H1 (cell line): Measurements from ENCODE around the gene POGLUT2. TPM values are rescaled to one million over a fixed set of nuclear protein-coding genes. Genes with fewer than 3 reads are reported as not detected.
A peak's percentile ranks its signal among the peaks of the same experiment; 100 is the strongest.

ENCODE experiments used
- HDAC2 ChIP-seq, 2 experiments: fragments of 300-600 bp in 1 of 2; sonication (generic) in 1 of 2; IDR thresholded peaks; 2 replicates each; pipeline ENCODE4 v1.6.1; 2011 to 2012; ENCODE audit warnings: low read depth in 2 of 2, low read length in 2 of 2, mild to moderate bottlenecking in 2 of 2, moderate library complexity in 2 of 2, borderline replicate concordance in 1 of 2, inconsistent platforms in 1 of 2
- KDM5A ChIP-seq: fragments of 200-600 bp; IDR thresholded peaks from 2 replicates; pipeline ENCODE4 v1.7.1; 2012; ENCODE audit warnings: mild to moderate bottlenecking, low read length, inconsistent platforms, mixed read lengths
- RBBP5 ChIP-seq: IDR thresholded peaks from 2 replicates; pipeline ENCODE4 v1.7.1; 2012; ENCODE audit warnings: low read depth, mild to moderate bottlenecking, inconsistent platforms, low read length, moderate library complexity, borderline replicate concordance
- SAP30 ChIP-seq: fragments of 300-600 bp; sonication (generic); IDR thresholded peaks from 2 replicates; pipeline ENCODE4 v1.7.1; 2012; ENCODE audit warnings: low read length, moderate library complexity, mild to moderate bottlenecking, inconsistent platforms; ENCODE audit not compliant: insufficient read depth, insufficient replicate concordance
- SP4 ChIP-seq: IDR thresholded peaks from 2 replicates; pipeline ENCODE4 v1.6.1; 2012; ENCODE audit warnings: low read length, inconsistent platforms
- polyA plus RNA-seq, 7 experiments: library from polyadenylated mRNA; depleted of rRNA in 3 of 7; stranded (reverse) in 5 of 7; unstranded in 2 of 7; fragments of >200 nt in 5 of 7; fragments of 200-250 nt in 2 of 7; gene quantifications; 1 replicate in 5 of 7; 2 replicates in 1 of 7; 4 replicates in 1 of 7; pipeline versions ENCODE4 v1.2.1 to v1.2.3, GENCODE V29; 2011 to 2013; ENCODE audit warnings: missing spikeins in 2 of 7, mixed read lengths in 2 of 7
- total RNA-seq: library from RNA; stranded (reverse); fragmentation: NEBNext Ultra II Directional; extraction: Animal tissue kit (Norgen Biotek cat#: 25700); gene quantifications from 2 replicates; pipeline ENCODE4 v1.2.1, GENCODE V29; 2021
- TF ChIP-seq, protein P1 (sequence below): fragments of 300-600 bp; sonication (generic); IDR thresholded peaks from 2 replicates; pipeline ENCODE4 v1.7.1; 2012; ENCODE audit warnings: low read length, moderate library complexity, mild to moderate bottlenecking, inconsistent platforms; ENCODE audit not compliant: insufficient replicate concordance

The POGLUT2 gene
- total and polyA plus RNA-seq, 2 of the 8 experiments (the other 6 are each of a cell fraction or from before 2014, with no cell fraction given), result 9.9 to 22.3 TPM

DNA sequence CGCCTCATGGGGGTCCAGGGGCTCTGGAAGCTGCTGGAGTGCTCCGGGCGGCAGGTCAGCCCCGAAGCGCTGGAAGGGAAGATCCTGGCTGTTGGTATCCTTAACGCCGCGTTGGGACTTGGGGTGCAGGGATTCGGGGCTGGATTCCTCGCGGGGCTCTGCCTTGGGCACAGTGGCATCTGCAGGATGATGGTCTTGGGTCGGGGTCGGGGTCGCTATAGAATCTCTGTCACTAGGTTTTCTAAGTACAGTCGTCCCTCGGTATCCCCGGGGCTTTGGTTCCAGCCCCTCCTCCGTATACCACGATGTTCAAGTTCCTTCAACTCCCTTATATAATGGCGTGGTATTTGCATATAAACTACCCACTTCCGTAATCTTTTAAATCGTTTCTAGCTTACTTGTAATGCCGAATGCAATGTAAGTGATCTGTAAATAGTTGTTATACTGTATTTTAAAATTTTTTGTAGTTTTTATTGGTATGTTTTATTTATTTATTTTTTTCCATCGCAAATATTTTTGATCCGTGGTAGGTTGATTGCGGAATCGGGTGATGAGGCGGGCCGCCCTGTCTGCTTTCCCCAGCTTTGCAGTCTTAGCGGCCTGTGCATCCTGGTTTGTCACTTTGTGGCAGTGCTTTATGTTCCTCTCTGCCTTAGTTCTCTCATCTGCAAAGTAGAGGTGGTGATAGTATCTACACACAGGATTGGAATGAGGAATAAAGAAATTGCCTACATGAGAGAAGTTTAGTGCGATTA lies 47.7 kb upstream of the POGLUT2 start (continued):
- TF ChIP-seq, protein P1, sequence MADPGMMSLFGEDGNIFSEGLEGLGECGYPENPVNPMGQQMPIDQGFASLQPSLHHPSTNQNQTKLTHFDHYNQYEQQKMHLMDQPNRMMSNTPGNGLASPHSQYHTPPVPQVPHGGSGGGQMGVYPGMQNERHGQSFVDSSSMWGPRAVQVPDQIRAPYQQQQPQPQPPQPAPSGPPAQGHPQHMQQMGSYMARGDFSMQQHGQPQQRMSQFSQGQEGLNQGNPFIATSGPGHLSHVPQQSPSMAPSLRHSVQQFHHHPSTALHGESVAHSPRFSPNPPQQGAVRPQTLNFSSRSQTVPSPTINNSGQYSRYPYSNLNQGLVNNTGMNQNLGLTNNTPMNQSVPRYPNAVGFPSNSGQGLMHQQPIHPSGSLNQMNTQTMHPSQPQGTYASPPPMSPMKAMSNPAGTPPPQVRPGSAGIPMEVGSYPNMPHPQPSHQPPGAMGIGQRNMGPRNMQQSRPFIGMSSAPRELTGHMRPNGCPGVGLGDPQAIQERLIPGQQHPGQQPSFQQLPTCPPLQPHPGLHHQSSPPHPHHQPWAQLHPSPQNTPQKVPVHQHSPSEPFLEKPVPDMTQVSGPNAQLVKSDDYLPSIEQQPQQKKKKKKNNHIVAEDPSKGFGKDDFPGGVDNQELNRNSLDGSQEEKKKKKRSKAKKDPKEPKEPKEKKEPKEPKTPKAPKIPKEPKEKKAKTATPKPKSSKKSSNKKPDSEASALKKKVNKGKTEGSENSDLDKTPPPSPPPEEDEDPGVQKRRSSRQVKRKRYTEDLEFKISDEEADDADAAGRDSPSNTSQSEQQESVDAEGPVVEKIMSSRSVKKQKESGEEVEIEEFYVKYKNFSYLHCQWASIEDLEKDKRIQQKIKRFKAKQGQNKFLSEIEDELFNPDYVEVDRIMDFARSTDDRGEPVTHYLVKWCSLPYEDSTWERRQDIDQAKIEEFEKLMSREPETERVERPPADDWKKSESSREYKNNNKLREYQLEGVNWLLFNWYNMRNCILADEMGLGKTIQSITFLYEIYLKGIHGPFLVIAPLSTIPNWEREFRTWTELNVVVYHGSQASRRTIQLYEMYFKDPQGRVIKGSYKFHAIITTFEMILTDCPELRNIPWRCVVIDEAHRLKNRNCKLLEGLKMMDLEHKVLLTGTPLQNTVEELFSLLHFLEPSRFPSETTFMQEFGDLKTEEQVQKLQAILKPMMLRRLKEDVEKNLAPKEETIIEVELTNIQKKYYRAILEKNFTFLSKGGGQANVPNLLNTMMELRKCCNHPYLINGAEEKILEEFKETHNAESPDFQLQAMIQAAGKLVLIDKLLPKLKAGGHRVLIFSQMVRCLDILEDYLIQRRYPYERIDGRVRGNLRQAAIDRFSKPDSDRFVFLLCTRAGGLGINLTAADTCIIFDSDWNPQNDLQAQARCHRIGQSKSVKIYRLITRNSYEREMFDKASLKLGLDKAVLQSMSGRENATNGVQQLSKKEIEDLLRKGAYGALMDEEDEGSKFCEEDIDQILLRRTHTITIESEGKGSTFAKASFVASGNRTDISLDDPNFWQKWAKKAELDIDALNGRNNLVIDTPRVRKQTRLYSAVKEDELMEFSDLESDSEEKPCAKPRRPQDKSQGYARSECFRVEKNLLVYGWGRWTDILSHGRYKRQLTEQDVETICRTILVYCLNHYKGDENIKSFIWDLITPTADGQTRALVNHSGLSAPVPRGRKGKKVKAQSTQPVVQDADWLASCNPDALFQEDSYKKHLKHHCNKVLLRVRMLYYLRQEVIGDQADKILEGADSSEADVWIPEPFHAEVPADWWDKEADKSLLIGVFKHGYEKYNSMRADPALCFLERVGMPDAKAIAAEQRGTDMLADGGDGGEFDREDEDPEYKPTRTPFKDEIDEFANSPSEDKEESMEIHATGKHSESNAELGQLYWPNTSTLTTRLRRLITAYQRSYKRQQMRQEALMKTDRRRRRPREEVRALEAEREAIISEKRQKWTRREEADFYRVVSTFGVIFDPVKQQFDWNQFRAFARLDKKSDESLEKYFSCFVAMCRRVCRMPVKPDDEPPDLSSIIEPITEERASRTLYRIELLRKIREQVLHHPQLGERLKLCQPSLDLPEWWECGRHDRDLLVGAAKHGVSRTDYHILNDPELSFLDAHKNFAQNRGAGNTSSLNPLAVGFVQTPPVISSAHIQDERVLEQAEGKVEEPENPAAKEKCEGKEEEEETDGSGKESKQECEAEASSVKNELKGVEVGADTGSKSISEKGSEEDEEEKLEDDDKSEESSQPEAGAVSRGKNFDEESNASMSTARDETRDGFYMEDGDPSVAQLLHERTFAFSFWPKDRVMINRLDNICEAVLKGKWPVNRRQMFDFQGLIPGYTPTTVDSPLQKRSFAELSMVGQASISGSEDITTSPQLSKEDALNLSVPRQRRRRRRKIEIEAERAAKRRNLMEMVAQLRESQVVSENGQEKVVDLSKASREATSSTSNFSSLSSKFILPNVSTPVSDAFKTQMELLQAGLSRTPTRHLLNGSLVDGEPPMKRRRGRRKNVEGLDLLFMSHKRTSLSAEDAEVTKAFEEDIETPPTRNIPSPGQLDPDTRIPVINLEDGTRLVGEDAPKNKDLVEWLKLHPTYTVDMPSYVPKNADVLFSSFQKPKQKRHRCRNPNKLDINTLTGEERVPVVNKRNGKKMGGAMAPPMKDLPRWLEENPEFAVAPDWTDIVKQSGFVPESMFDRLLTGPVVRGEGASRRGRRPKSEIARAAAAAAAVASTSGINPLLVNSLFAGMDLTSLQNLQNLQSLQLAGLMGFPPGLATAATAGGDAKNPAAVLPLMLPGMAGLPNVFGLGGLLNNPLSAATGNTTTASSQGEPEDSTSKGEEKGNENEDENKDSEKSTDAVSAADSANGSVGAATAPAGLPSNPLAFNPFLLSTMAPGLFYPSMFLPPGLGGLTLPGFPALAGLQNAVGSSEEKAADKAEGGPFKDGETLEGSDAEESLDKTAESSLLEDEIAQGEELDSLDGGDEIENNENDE, result no peak
- TF ChIP-seq RBBP5 (0 out of 2 replicates have a peak, but pooled peaks have one; percentile 1), HDAC2 (IDR thresholded peaks at IDR 0.05; ENCODE audit: borderline replicate concordance in 1 of 2, low read depth in 2 of 2, low read length in 2 of 2) (0 out of 4 replicates have a peak, but pooled peaks of 1 of the 2 experiments have one; percentile 34), SAP30 (peak; percentile 85), SP4 (no peak), KDM5A (0 out of 2 replicates have a peak, but pooled peaks have one; percentile 13)
